GM21515 (cell line): ENCODE results near the gene CDC25A.

Experiments used
- ATAC-seq: cut with Tn5 transposase; IDR thresholded peaks from one replicate; pipeline ENCODE4 v1.9.1; 2021; ENCODE audit not compliant: unreplicated experiment

CDC25A gene

DNA sequence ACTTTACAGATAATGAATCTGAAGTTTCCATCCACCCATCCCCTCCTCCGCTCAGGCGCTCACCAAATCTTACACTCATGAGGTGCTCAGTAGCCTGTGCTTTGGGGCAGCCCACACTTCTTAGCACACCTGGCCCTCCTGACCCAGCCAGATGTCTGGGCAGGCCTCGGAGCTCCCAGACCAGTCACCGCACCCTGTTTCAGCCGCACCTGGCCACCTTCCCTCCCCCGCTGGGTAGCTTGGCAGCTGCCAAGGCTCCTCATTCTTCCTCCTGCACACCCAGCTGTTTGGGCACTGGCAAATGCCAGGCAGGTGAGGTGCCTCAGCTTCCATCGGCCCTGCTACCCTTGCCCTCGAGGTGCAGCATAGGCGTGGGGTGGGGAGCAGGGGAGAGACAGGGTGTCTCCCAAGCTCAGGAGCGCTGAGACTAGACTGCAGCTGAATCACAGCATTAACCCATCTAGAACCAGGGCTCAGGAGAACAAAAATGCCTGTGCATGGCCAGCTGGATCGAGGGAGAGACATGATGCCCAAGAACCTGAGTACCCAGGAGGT lies 45.8 kb downstream of the CDC25A start:
- ATAC-seq, result no peak

DNA sequence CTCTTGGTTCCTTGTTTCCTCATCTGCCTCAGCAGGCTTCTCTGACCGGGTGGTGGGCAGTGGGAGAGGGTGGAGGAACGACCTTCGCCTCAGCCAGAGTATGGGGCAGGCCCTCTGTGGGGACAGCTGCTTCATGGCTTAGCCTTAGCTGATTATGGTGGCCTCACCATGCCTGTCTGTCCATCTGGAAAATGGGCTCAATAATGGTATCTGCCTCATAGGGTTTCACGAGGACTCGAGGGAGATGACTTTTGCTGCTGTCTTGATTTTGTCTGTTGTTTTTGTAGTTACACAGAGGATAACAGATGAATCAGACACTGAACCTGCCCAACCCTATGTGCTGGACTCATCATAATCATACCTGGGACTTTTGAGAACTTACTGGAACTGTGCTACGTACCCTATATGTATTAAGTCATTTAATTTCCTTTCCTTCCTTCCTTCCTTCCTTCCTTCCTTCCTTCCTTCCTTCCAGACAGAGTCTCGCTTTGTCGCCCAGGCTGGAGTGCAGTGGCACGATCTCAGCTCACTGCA lies 46.5 kb downstream of the CDC25A start:
- ATAC-seq, result no peak

DNA sequence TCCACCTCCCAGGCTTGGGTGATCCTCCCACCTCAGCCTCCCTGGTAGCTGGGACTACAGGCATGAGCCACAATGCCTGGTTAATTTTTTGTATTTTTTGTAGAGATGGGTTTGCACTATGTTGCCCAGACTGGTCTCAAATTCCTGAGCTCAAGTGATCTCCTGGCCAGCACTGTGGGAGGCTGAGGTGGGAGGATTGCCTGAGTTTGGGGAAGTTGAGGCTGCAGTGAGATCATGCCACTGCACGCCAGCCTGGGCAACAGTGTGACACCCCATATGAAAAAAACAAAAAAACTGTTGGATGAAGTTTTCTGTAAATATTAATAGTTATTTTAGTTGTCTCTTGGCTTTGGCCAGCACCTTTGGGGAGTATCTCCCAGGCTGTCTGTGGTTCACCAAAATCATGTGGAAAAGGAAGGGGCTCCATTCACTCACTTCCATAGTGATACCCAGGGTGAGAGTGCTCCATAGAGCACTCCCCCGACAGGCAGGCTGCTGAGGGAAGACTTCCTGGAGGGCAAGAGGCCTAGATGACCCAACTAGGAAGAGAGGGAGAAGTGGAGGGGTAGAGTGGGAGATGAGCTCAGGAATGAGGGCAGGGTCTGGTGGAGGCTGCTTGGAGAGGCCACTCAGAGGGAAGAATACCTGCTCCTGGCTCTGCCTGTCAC lies 47.1 kb downstream of the CDC25A start:
- ATAC-seq, result no peak

DNA sequence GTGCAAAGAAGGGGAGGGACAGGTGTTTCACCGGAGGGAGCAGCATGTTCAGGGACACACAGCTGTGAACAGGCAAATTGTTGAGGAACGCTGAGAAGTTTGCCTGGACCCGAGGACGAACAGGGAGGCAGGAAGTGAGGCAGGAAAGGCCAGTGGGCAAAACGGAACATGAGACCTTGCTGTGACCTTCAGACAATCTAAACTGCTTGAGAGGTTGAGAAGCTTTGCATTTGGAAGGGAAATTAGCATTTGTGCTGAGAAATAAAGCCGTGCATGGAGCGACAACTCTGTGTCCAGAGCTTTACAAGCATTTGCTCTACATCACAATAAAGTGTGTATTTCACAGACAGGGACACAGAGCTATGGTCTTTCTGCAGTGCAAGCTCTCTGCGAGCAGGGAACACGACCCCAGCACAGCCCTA lies 47.9 kb downstream of the CDC25A start:
- no peak for ATAC-seq

DNA sequence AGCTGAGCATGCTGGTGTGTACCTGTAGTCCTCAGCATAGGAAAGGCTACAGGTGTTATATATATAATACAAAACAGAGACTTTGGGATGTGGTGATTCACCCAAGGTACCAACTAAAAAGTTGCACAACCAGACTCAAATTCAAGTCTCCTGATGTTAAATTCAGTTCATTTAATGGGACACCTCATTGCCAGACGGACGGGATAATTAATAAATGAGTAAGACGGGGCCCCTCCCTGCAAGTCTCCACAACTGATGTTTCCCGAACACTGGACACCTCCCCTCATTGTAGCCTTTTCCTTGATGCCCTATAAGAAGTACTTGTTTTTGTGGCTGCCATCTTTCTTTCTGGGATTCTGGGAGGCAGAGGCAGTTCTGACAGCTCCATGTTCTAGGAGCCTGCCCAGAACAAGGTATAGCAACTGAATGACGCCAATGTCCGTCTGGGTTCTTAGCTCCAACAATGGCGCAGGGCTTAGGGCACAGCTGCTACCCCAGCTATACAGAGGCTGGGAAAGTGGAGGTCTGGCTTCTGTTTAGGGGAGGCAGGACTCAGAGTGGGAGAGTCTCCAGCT lies 50.7 kb downstream of the CDC25A start:
- ATAC-seq, result no peak

DNA sequence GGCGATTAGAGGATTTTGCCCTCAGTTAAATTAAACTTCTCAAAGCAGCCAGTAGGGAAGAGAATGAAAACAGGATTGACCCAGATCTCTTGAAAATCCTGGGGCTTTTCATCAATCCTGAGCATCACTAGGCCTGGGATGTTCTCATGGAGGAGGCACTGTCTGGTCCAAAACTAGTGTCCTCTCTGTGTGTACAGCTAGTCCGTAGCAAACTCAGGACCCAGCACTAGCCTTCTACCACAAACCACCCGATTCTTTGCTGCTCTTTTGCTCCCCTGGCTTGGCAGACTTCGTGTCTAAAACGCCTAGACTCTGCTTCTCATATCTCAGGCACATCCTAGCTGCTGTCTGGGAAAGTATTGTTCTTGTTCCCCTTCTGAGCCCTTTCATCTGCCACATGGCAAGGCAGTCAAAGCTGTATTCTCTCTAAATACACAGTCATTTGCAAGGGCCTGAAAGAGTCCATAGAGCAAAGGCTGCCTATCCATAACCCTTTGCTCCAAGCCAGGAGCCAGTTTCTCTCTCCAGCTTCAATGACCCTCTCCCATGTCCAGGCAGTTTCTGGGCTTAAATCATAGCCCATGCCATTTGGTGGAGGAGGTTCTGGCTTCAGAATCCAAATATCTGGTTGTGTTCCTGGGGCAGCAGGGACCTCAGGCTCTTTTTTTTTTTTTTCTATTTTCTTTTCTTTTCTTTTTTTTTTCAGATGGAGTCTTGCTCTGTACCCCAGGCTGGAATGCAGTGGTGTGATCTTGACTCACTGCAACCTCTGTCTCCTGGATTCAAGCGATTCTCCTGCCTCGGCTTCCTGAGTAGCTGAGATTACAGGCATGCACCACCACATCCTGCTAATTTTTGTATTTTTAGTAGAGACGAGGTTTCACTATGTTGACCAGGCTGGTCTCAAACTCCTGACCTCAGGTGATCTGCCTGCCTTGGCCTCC lies 52.4 kb downstream of the CDC25A start:
- ATAC-seq, result no peak

DNA sequence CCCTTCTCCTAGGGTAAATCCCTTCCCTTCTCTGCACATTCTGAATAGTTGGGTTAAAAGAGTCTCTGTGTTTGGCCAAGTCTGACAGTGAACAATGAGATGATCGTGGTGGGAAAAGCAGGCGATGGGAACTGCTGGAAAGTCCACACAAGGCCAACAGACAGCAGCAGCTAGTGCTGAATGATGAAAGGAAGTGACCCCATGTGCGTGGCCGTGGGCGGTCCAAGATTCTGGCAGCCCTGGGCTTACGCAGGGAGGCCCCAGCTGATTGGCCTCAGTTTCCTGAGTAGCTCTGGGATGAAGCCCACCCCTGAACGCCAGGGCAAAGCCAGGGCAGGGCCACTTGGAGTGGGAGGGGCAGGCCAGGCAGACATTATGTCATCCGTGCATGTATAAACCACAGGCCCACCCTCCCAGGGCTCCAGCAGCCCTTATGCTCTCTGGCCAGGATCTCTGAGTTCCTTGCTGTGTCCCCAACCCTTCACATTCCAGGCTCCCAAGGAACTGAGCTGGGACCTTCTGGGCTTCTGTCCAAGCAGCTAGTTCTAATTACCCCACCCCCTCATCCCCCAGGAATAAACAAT lies 57.8 kb downstream of the CDC25A start:
- no peak for ATAC-seq

DNA sequence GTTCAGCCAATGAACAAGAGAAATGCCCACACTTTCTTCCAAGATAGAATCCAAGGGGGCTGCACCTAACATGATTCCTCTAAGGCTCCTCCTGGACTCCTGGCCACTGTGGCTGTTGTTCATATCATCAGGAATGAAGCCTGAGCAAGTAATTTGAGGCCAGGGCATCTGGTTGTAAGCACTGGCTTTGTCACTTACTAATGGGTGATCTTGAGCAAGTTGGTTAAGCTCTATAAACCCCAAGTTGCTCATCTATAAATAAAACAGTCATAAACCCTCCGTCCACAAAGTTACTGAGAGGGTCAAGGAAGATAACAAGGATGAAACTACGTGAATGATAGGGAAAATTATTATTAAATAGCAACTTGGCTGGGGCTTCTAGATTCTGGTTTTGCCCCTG lies 58.3 kb downstream of the CDC25A start:
- ATAC-seq, result no peak

DNA sequence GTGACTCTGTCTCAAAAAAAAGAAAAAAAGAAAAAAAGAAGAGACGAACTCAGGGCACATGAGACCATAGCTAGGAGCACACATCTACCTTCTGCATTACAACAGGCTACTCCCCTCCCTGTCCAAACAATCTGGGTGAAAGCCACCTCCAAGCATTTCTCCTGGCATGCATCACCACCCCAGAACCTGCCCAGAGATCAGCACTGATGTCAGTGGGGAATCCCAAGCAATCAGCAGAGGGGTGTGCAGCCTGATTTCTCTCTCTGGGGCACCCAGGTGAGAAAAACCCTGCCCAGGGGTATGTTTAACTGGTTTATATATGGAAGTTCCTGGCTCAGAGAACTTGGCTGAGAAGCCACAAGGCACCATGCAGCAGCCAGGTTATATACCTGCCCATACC lies 59.4 kb downstream of the CDC25A start:
- no peak for ATAC-seq

DNA sequence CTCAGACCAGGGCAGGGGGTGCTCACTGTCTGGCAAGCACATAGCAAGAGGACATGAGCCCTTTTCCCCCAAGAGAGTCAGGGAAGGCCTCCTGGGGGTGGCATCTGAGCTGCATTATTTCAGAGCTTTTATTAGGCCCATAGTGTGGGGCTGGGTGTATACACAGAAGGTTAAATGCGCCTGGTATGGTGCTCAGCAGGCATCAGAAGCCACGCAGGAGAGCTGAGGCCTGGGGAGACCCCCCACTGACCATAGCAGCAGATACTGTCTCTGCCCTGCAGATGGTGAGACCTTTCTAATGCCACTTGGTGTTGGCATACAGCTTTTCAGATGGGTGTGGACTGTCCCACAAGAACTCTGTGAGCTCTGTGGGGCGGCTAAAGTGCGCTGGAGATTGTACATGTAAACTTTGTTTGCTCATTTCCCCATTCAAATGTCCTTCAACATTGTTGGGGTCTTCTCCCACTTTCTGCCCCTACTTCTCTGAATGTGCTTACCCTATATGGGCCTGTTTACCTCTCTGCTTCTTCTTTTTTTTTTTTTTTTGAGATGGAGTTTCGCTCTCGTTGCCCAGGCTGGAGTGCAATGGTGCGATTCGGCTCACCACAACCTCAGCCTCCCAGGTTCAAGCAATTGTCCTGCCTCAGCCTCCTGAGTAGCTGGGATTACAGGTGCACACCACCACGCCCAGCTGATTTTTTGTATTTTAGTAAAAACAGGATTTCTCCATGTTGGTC lies 62.2 kb downstream of the CDC25A start:
- no peak for ATAC-seq

DNA sequence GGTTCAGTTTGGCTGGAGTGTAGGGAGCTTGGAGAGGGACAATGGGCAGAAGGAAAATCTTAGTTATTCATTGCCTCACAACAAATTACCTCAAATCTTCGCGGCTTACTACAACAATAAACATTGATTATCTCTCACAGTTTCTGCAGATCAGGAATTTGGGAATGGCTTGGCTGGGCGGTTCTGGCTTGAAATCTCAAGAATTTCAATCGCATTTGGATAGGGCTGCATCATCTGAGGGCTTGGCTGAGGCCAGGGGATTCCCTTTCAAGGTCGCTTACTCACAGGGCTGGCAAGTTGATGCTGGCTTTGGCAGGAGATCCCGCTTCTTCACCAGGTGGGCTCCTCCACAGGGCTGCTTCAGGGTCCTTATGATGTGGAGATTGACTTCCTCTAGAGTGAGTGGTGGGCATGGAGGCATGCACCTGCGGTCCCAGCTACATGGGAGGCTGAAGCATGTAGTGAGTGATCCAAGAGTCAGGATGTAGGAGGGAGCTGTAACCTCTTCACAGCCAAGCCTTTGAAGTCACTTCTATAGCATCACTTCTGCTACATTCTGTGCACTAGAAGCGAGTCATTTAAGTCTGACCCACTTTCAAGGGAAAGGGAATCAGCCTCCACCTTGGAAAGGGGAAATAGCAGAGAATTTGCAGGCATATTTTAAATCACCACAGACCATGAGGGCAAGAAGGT lies 63.1 kb downstream of the CDC25A start:
- ATAC-seq, result no peak

DNA sequence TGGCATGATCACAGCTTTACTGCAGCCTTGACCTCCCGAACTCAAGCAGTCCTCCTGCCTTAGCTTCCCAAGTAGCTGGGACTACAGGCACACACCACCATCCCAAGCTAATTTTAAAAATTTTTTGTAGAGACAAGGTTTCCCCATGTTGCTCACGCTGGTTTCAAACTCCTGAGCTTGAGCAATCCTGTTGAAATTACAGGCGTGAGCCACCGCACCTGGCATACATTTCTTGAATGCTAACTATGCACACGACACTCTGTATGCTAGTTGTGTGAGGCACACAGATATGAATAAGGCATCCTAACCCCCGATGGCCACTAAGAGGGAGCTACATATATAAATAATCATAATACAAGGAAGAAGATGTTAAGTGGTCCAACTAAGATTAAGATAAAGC lies 64.9 kb downstream of the CDC25A start:
- ATAC-seq, result no peak

DNA sequence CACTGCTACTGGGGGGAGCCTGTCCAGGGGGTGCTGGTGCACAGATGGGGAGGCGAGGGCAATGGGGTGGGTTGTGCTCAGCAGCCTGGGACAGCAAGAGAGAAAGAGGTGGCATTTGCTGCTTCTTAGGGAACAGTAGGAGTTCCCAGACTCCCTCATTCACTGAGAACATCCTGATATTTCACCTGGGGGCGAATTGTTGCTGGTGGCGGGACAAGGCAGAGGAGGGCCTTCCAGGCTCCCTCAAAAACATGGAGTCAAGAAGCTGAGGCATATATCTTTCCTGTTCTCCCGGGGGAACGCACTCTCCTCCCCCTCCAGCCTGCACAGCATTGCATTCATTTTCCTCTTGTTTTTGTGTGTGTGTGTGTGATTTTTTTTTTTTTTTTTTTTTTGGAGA lies 65.7 kb downstream of the CDC25A start:
- ATAC-seq, result no peak

DNA sequence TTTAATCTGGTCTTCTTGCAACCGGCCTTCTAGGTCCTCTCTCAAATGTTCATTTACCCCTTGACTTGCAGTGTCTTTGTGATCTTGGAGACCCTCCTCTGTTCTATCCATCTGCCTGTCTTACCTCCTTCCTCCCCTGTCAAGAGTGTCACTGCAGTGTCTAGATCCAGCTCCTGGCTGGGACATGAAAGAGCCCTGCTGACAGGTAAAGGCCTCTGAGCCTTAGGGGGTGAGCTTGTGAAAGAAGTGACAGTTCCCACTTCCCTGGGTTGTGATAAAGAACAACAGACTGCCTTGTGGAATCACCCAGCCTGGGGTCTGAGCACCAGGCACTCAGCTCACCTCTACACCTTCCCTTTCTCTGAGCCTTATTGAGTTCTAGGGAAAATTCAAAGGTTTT lies 68.0 kb downstream of the CDC25A start:
- ATAC-seq, result no peak

DNA sequence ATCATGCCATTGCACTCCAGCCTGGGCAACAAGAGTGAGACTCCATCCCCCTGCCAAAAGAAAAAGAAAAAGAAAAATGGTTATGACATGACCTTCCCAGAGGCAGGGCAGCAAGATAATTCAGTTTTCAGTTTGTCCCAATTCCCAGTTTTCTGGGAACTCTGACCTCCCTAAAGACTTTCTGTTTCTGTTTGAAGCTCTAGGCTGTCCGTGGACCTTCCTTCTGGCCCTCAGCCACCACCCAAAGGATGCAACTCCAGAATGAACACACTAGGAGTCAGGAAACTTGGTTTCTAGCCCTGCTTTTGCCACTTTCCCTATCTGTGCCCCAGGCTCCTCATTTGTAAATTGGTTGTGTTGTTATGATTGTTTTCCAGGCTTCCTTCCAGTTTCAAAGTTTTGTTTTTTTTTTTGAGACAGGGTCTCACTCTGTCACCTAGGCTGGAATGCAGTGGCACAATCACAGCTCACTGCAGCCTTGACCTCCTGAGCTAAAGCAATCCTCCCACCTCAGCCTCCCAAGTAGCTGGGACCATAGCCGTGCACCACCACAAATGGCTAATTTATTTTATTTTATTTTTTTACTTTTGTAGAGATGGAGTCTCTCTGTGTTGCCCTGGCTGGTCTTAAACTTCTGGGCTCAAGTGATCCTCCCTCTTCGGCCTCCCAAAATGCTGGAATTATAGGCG lies 68.6 kb downstream of the CDC25A start:
- ATAC-seq, result no peak

DNA sequence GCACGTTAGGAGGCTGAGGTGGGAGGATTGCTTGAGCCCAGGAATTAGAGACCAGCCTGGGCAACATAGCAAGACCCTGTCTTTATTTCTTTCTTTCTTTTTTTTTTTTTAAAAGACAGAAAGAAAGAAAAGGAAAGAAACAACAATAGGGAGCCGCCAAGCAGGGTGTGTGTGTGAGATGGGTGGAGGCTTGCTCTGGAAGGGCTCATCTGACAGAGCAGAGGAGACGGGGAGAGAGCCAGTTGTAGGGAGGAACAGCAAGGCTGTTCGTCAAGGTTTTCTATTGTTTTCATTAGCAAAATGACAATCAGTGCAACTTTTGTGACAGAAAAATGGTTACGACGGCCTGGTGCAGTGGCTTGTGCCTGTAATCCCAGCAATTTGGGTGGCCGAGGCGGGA lies 69.3 kb downstream of the CDC25A start:
- no peak for ATAC-seq

DNA sequence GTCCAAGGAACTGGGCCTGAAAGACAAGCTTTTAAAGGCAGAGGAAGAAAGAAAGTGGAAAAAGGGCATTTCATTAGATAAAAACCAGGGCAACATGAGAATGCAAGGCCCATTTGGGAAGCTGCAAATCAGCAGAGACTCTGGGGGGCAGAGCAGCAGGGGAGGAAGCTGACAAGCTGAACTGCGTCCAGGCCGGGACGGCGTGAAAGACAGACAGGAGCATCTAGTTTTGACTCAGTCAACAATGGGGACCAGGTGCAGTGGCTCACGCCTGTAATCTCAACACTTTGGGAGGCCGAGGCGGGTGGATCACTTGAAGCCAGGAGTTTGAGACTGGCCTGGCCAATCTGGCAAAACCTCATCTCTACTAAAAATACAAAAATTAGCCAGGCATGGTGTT lies 69.9 kb downstream of the CDC25A start:
- no peak for ATAC-seq

DNA sequence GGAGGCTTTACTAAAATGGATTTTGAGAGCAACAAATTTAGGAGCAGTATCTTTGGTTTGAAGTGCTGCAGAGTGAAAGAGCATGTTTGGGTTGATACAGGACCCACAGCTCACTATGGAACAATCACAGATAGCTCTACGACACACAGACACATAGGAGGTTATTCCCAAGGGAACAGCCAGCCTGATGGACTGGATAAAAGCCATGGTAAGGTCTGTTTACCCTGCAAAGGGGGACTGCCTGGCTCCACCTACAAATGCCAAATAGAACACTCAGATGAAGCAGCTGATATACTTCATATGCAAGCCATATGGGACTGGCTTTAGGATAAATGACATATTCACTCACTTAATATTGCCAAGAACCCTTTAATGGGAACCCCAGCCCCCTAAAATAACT lies 75.4 kb downstream of the CDC25A start:
- ATAC-seq, result no peak

DNA sequence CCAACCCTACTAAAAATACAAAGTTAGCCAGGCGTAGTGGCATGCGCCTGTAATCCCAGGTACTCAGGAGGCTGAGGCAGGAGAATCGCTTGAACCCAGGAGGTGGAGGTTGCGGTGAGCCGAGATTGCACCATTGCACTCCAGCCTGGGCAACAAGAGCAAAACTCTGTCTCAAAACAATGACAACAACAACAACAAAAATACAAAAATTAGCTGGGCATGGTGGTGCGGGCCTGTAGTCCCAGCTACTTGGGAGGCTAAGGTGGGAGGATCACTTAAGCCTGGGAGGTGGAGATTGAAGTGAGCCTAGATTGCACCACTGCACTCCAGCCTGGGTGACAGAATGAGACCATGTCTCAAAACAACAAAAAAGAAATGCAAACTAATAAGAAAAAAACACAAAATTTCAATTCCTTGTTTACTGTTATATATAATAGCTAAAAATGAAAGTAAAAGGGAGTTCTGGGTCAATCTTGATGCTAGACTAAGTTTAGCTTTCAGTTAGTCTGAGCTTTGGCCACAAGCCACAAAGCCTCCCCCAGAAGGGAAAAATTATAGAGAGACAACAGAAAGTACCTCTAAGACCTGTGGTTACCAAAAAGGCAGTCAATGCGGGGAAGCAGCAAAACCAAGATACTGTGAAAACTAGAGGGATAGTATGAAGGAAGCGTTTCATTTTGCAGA lies 76.0 kb downstream of the CDC25A start:
- peak; percentile 92 for ATAC-seq
